Measurements from ENCODE around the gene TOMM20. TPM values are rescaled to one million over a fixed set of nuclear protein-coding genes. Genes with fewer than 3 reads are reported as not detected.
A peak's percentile ranks its signal among the peaks of the same experiment; 100 is the strongest.

Gene TOMM20
- total and polyA plus RNA-seq, 9 of the 15 experiments (the other 6 are each of a cell fraction or from before 2014, with no cell fraction given), result 70.6 to 334 (median 159) TPM

DNA sequence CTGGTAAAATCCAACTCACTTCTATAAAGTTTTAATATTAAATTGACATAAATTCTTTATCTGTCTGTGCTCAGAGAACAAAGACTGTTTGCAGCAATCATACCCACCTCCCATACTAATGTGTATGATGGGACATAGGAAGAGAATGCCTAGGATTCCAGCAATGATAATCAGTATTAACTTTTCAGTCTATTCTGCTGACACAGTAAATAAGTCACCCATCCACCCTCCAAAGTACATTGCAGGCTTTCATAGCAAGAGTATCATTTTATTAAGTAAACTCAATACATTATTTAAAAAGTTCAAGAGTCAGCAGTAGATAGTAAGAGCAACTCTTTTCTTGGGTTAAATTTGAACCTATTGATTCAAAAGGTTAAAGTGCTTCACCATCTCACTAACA lies 23.6 kb upstream of the TOMM20 start:
- BruUV-seq (replicated peaks), result no TSS peak
- intact Hi-C loops (cut with micrococcal nuclease), result no loop called here
- Histone ChIP-seq H3K4me1 (replicated peaks in 1 of 2; ENCODE audit: control insufficient read depth in 2 of 2, insufficient read depth in 2 of 2, low read length in 2 of 2) (no peaks in the 10 kb centered on the region; a peak in 1 of 5 replicates), H3K4me3 (no peak overlapping the region), H3K9ac (ENCODE audit: insufficient read depth in 1 of 2, low read depth in 2 of 2, low read length in 2 of 2) (no peak overlapping the region), H3K27me3 (ENCODE audit: control insufficient read depth in 2 of 2, insufficient read depth in 2 of 2, low read length in 2 of 2) (no peaks in the 10 kb centered on the region), H2AFZ (ENCODE audit: low read depth, low read length) (no peak overlapping the region), H3K79me2 (ENCODE audit: control insufficient read depth, insufficient read depth, low read length) (peaks cover 15% of the 10 kb centered on the region; the same call in 1 of the 3 replicates), H3K9me1 (ENCODE audit: control insufficient read depth, insufficient read depth, low read length) (no peaks in the 10 kb centered on the region), H3K36me3 (ENCODE audit: control insufficient read depth, insufficient read depth, low read length) (peaks cover 91% of the 10 kb centered on the region), H3K27ac (ENCODE audit: extremely low read depth, low read depth, low read length) (no peak overlapping the region), H4K20me1 (replicated peaks; ENCODE audit: control insufficient read depth, insufficient read depth, low read length) (no peaks in the 10 kb centered on the region), H3K9me3 (replicated peaks; ENCODE audit: control insufficient read depth, insufficient read depth, low read depth, low read length) (no peaks in the 10 kb centered on the region), H3K4me2 (ENCODE audit: insufficient read depth, low read length) (no peak overlapping the region)
- TF ChIP-seq L3MBTL2 (IDR thresholded peaks at IDR 0.05) (no peak), ZNF316 (IDR thresholded peaks at IDR 0.05) (peak; percentile 86), MECOM (CRISPR knock-in tag; IDR thresholded peaks at IDR 0.05) (no peak), MAFK (IDR thresholded peaks at IDR 0.05; ENCODE audit: low read length) (peak; percentile 61), MAFF (IDR thresholded peaks at IDR 0.05; ENCODE audit: low read length) (peak; percentile 58; the same call in 1 of the 2 replicates), MAFG (tag; conservative IDR thresholded peaks at IDR 0.05) (peak; percentile 71), C11orf30 (IDR thresholded peaks at IDR 0.05; ENCODE audit: low read depth) (peak; percentile 77), PHB2 (IDR thresholded peaks at IDR 0.05; ENCODE audit: low read depth) (no peak)
- TF ChIP-seq, protein P1, sequence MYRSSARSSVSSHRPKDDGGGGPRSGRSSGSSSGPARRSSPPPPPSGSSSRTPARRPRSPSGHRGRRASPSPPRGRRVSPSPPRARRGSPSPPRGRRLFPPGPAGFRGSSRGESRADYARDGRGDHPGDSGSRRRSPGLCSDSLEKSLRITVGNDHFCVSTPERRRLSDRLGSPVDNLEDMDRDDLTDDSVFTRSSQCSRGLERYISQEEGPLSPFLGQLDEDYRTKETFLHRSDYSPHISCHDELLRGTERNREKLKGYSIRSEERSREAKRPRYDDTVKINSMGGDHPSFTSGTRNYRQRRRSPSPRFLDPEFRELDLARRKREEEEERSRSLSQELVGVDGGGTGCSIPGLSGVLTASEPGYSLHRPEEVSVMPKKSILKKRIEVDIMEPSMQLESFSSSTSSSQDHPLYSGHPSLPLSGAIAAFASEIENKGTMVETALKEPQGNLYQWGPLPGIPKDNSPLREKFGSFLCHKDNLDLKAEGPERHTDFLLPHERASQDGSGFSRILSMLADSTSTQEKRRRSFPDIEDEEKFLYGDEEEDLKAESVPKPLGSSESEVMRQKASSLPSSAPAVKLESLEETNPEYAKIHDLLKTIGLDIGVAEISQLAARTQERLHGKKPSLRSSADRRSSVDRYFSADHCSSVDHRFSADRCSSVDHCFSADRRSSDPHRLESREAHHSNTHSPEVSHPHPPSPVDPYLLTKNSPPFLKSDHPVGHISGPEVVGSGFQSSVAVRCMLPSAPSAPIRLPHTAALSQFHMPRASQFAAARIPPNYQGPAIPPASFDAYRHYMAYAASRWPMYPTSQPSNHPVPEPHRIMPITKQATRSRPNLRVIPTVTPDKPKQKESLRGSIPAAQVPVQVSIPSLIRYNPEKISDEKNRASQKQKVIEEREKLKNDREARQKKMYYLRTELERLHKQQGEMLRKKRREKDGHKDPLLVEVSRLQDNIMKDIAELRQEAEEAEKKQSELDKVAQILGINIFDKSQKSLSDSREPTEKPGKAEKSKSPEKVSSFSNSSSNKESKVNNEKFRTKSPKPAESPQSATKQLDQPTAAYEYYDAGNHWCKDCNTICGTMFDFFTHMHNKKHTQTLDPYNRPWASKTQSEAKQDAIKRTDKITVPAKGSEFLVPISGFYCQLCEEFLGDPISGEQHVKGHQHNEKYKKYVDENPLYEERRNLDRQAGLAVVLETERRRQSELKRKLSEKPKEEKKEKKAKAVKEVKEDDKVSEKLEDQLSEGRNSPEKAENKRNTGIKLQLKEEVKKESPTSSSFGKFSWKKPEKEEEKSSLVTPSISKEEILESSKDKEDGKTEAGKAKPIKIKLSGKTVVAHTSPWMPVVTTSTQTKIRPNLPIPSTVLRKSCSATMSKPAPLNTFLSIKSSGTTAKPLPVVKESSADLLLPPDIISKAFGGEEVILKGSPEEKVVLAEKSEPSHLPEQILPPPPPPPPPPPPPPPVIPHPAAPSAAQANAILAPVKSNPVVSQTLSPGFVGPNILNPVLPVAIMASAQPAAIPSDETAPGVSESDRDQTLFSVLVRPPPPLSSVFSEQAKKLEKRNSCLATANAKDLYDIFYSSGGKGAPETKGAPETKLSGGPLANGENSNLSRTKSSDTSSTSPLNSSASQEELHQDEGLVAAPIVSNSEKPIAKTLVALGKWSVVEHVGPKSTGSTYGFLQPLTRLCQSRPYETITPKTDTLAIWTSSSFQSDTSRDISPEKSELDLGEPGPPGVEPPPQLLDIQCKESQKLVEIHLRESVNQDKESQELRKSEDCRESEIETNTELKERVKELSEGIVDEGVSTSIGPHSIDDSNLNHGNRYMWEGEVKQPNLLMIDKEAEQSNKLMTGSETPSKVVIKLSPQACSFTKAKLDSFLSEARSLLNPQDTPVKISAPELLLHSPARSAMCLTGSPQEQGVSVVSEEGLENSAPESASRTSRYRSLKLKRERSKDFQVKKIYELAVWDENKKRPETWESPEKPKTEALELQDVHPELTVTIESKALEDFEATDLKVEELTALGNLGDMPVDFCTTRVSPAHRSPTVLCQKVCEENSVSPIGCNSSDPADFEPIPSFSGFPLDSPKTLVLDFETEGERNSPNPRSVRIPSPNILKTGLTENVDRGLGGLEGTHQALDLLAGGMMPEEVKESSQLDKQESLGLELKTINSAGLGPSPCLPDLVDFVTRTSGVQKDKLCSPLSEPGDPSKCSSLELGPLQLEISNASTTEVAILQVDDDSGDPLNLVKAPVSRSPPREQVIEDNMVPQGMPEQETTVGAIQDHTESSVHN (IDR thresholded peaks at IDR 0.05; ENCODE audit: borderline replicate concordance in 1 of 2, low read depth in 1 of 2), result no peak
- in situ Hi-C loops (cut with MboI), result no loop called here
- ChIA-PET POLR2A (interaction anchor here (1.0 to 2.1 kb wide), 3 partner anchors 9 to 22 kb away, joined by 4 to 6 read pairs (median 5); partner anchors contain the start of gene RBM34), CTCF (ENCODE audit: low intra/inter-chr PET ratio) (no interaction called here)
- FAIRE-seq, result no peak
- DNase-seq (ENCODE audit: extremely low read depth in 1 of 4, low spot score in 3 of 4), result no peak
- no peak for ATAC-seq
